DOHH2 (cell line): ENCODE data around the gene GYS2.

ENCODE experiments used
- H3F3A ChIP-seq: fragments of 200-600 bp; sonication (generic), shearing (Covaris generic); 2 replicates; pipeline ENCODE4 v1.6.0; 2016; ENCODE audit warnings: antibody characterized with exemption, mild to moderate bottlenecking; ENCODE audit not compliant: control insufficient read depth, insufficient read depth
- H3K27ac ChIP-seq: fragments of 200-600 bp; sonication (generic); 2 replicates; pipeline ENCODE4 v1.5.1; 2014; ENCODE audit warnings: low read depth, mild to moderate bottlenecking, low read length, moderate library complexity
- H3K27me3 ChIP-seq: fragments of 200-600 bp; sonication (generic); 2 replicates; pipeline ENCODE4 v1.6.1; 2014; ENCODE audit warnings: mild to moderate bottlenecking, low read length, mixed read lengths; ENCODE audit not compliant: control insufficient read depth
- H3K36me3 ChIP-seq: fragments of 200-600 bp; sonication (generic); 2 replicates; pipeline ENCODE4 v1.6.1; 2014; ENCODE audit warnings: mild to moderate bottlenecking, low read length, moderate library complexity, mixed read lengths; ENCODE audit not compliant: control insufficient read depth
- H3K4me1 ChIP-seq: fragments of 200-600 bp; sonication (generic); 2 replicates; pipeline ENCODE4 v1.6.1; 2014; ENCODE audit warnings: mild to moderate bottlenecking, low read length, mixed read lengths; ENCODE audit not compliant: control insufficient read depth
- H3K4me2 ChIP-seq: fragments of 200-600 bp; sonication (generic); 2 replicates; pipeline ENCODE4 v1.6.0; 2014; ENCODE audit warnings: mild to moderate bottlenecking, low read length, moderate library complexity
- H3K4me3 ChIP-seq: fragments of 200-600 bp; sonication (generic); 2 replicates; pipeline ENCODE4 v1.5.1; 2014; ENCODE audit warnings: mild to moderate bottlenecking, low read length, mixed read lengths
- H3K79me2 ChIP-seq: fragments of 200-600 bp; sonication (generic); 2 replicates; pipeline ENCODE4 v1.6.1; 2014; ENCODE audit warnings: mild to moderate bottlenecking, low read length, mixed read lengths; ENCODE audit not compliant: control insufficient read depth
- H3K9me2 ChIP-seq: fragments of 200-600 bp; sonication (generic); replicated peaks from 2 replicates; pipeline ENCODE4 v1.6.1; 2014; ENCODE audit warnings: mild to moderate bottlenecking, low read length, mixed read lengths; ENCODE audit not compliant: control insufficient read depth
- H3K9me3 ChIP-seq: fragments of 200-600 bp; sonication (generic); 2 replicates; pipeline ENCODE4 v1.6.1; 2014; ENCODE audit warnings: antibody characterized with exemption, low read length, mixed read lengths; ENCODE audit not compliant: control insufficient read depth, insufficient read depth
- H4K20me1 ChIP-seq: fragments of 200-600 bp; sonication (generic); 2 replicates; pipeline ENCODE4 v1.6.0; 2014; ENCODE audit warnings: low read depth, mild to moderate bottlenecking, antibody characterized with exemption, low read length, moderate library complexity; ENCODE audit not compliant: control insufficient read depth, insufficient read depth
- EZH2phosphoT487 ChIP-seq: fragments of 200-600 bp; sonication (generic); IDR thresholded peaks from 2 replicates; pipeline ENCODE4 v1.6.1; 2017; ENCODE audit warnings: borderline replicate concordance, mild to moderate bottlenecking, antibody characterized with exemption, low read length, moderate library complexity, mixed read lengths
- TF ChIP-seq, protein P1 (sequence below): fragments of 200-600 bp; sonication (generic); IDR thresholded peaks from one replicate; pipeline ENCODE4 v1.5.1; 2014; ENCODE audit warnings: antibody characterized with exemption, mild to moderate bottlenecking, low read depth, low read length; ENCODE audit not compliant: poor library complexity, severe bottlenecking

The GYS2 gene

DNA sequence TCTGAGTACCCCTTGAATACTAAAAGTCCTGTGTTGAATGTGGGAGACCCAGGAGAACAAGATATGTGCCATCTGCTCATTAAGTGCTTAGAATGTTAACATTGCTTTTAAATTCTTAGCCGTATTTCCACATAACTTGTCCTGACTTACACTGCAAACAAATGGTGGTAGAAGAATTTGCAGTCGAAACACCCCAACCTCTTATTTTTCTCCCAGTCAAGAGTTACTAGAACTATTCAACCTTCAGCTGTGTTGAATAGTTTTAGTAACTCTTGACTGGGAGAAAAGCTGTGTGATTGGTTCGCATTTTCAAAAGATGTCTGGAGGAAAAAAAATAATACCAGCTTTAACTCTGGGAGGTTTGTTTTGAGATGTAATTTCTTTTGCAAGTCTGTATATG is 86.2 kb downstream of the GYS2 start:
- no peaks in the 10 kb centered on the region for H3K4me1 ChIP-seq
- no peak overlapping the region for H3K4me3 ChIP-seq
- H3K9me3 ChIP-seq, result no peaks in the 10 kb centered on the region
- H3K27ac ChIP-seq, result no peak overlapping the region
- TF ChIP-seq, protein P1, sequence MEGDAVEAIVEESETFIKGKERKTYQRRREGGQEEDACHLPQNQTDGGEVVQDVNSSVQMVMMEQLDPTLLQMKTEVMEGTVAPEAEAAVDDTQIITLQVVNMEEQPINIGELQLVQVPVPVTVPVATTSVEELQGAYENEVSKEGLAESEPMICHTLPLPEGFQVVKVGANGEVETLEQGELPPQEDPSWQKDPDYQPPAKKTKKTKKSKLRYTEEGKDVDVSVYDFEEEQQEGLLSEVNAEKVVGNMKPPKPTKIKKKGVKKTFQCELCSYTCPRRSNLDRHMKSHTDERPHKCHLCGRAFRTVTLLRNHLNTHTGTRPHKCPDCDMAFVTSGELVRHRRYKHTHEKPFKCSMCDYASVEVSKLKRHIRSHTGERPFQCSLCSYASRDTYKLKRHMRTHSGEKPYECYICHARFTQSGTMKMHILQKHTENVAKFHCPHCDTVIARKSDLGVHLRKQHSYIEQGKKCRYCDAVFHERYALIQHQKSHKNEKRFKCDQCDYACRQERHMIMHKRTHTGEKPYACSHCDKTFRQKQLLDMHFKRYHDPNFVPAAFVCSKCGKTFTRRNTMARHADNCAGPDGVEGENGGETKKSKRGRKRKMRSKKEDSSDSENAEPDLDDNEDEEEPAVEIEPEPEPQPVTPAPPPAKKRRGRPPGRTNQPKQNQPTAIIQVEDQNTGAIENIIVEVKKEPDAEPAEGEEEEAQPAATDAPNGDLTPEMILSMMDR, result no peak
- TF ChIP-seq EZH2phosphoT487, result no peak
- no peaks in the 10 kb centered on the region for H3K27me3 ChIP-seq
- no peaks in the 10 kb centered on the region for H3K79me2 ChIP-seq
- no peaks in the 10 kb centered on the region for H3K9me2 ChIP-seq
- no peak overlapping the region for H3K4me2 ChIP-seq
- peaks cover 27% of the 10 kb centered on the region for H3K36me3 ChIP-seq
- no peaks in the 10 kb centered on the region for H3F3A ChIP-seq
- no peaks in the 10 kb centered on the region for H4K20me1 ChIP-seq

DNA sequence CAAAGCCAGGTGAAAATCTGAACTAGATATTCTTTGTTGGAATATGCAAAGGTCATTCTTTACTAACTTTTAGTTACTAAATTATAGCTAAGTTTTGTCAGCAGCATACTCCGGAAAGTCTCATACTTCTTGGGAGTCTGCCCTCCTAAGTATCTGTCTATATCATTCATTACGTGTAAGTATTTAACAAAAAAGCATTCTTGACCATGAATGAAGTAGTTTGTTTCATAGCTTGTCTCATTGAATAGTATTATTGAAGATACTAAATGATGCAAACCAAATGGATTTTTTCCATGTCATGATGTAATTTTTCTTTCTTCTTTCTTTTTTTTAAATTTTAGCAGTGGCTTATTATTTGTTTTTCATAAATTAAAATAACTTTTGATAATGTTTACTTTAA is 88.4 kb downstream of the GYS2 start:
- Histone ChIP-seq H3K36me3 (peaks cover 44% of the 10 kb centered on the region), H3K9me3 (no peaks in the 10 kb centered on the region), H3K9me2 (no peaks in the 10 kb centered on the region), H3K4me1 (no peaks in the 10 kb centered on the region), H3K79me2 (no peaks in the 10 kb centered on the region), H3F3A (no peaks in the 10 kb centered on the region), H3K27me3 (no peaks in the 10 kb centered on the region), H3K4me3 (no peak overlapping the region), H3K4me2 (no peak overlapping the region), H4K20me1 (no peaks in the 10 kb centered on the region), H3K27ac (no peak overlapping the region)
- TF ChIP-seq, protein P1, result no peak
- TF ChIP-seq EZH2phosphoT487, result no peak

DNA sequence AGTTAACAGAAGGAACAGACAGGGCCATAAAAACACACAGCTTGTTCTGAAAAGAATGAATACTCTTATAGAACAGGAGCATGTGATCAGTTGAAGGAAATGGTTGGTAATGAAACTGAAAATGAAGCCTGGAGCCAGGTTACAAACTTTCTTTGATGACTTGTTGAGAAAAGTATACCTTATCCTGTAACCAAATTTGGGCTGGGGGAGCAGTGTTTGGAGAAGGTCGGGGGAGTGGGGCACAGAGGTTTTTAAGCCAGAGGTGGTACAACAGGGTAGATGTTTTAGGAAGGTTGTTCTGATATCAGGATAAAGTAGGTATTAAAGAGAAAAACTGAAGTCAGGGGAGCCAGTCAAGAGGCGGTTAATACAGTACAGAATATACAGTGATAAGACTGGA is 94.9 kb downstream of the GYS2 start:
- no peaks in the 10 kb centered on the region for H3K9me2 ChIP-seq
- no peak overlapping the region for H3K27ac ChIP-seq
- H3K27me3 ChIP-seq, result no peaks in the 10 kb centered on the region
- H3K9me3 ChIP-seq, result no peaks in the 10 kb centered on the region
- TF ChIP-seq, protein P1, result no peak
- no peak for TF ChIP-seq EZH2phosphoT487
- H4K20me1 ChIP-seq, result no peaks in the 10 kb centered on the region
- H3K4me3 ChIP-seq, result no peak overlapping the region
- no peaks in the 10 kb centered on the region for H3F3A ChIP-seq
- peaks cover 48% of the 10 kb centered on the region for H3K36me3 ChIP-seq
- H3K79me2 ChIP-seq, result peaks cover 16% of the 10 kb centered on the region
- H3K4me2 ChIP-seq, result no peak overlapping the region
- H3K4me1 ChIP-seq, result no peaks in the 10 kb centered on the region

DNA sequence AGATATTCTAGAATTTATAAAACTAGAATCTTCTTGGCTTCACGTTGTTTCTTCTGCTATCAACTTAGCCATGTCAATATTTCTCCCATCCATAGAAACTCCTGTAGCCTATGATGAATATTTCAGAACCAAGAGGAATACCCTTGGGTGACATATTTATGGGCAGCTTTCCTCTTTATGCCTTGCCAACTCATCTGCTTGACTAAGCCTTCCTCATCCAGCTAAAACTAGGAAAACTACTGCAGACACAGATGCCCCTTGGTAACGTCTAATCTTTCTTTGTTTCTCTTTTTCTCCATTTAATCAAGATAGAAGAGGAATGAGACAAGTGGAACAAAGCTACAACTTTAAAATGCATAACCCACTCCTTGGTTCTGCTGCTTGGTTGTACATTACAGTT is 96.8 kb downstream of the GYS2 start:
- Histone ChIP-seq H3F3A (no peaks in the 10 kb centered on the region), H3K27ac (no peak overlapping the region), H3K79me2 (peaks cover 35% of the 10 kb centered on the region), H3K4me3 (no peak overlapping the region), H4K20me1 (no peaks in the 10 kb centered on the region), H3K4me1 (peaks cover 6% of the 10 kb centered on the region), H3K36me3 (peaks cover 32% of the 10 kb centered on the region), H3K4me2 (no peak overlapping the region), H3K27me3 (no peaks in the 10 kb centered on the region), H3K9me3 (no peaks in the 10 kb centered on the region), H3K9me2 (no peaks in the 10 kb centered on the region)
- TF ChIP-seq, protein P1, result no peak
- no peak for TF ChIP-seq EZH2phosphoT487
